Measurements from ENCODE around the gene OLFML1.

Gene OLFML1

GRCh38 chr11:7555052-7555699, 69.9 kb downstream of the OLFML1 start:
- no peaks in the 10 kb centered on the region for H3K4me1 ChIP-seq (ENCODE audit: control insufficient read depth, insufficient read depth, low read depth, low read length)
- H3K9me3 ChIP-seq (ENCODE audit: control insufficient read depth, low read length) = no peaks in the 10 kb centered on the region
- H3K23ac ChIP-seq (ENCODE audit: low read length in 2 of 2) = no peak overlapping the region
- H2BK12ac ChIP-seq (ENCODE audit: low read length in 2 of 2) = no peak overlapping the region
- H3K4me3 ChIP-seq (ENCODE audit: insufficient read depth in 1 of 2, low read depth in 1 of 2, low read length in 2 of 2) = no peak overlapping the region
- no peak overlapping the region for H4K8ac ChIP-seq (ENCODE audit: low read length)
- peak; percentile 40 for DNase-seq
- H3K9ac ChIP-seq (ENCODE audit: low read length) = no peak overlapping the region
- no peak overlapping the region for H3K27ac ChIP-seq (ENCODE audit: low read length, poor library complexity, severe bottlenecking)
- no peak overlapping the region for H3K14ac ChIP-seq (ENCODE audit: low read length in 2 of 2)
- H4K91ac ChIP-seq (ENCODE audit: low read length) = no peak overlapping the region
- peaks cover 0 to 3% of the 10 kb centered on the region in 2 experiments for H3K27me3 ChIP-seq (ENCODE audit: control insufficient read depth in 1 of 2, insufficient read depth in 1 of 2, low read length in 2 of 2)
- no peak overlapping the region for H3K18ac ChIP-seq (ENCODE audit: low read depth in 1 of 2, low read length in 2 of 2)
- no peak overlapping the region for H2BK5ac ChIP-seq (ENCODE audit: low read depth, low read length, poor library complexity, severe bottlenecking)
- H3K4ac ChIP-seq (ENCODE audit: low read depth in 1 of 2, low read length in 2 of 2) = no peak overlapping the region
- no peak overlapping the region for H2AK5ac ChIP-seq (ENCODE audit: low read length, severe bottlenecking)
- H3K36me3 ChIP-seq (ENCODE audit: control insufficient read depth in 1 of 2, insufficient read depth in 2 of 2, low read depth in 1 of 2, low read length in 2 of 2) = no peaks in the 10 kb centered on the region
- no peak overlapping the region for H3K4me2 ChIP-seq (ENCODE audit: low read length, poor library complexity, severe bottlenecking)
- H2BK15ac ChIP-seq (ENCODE audit: low read depth, poor library complexity, severe bottlenecking) = no peak overlapping the region
- H2BK120ac ChIP-seq (ENCODE audit: low read depth, low read length) = no peak overlapping the region
- peak overlapping the region; percentile 14 for H2AFZ ChIP-seq (ENCODE audit: low read depth, low read length)
- H3K79me1 ChIP-seq (replicated peaks; ENCODE audit: low read length, poor library complexity, severe bottlenecking) = no peaks in the 10 kb centered on the region
- 58% methylated on average over 7 of the region's 7 CpGs for whole genome bisulfite sequencing

- Histone ChIP-seq H2AFZ (ENCODE audit: low read depth, low read length) (no peak overlapping the region), H3K4ac (ENCODE audit: low read depth in 1 of 2, low read length in 2 of 2) (no peak overlapping the region), H4K91ac (ENCODE audit: low read length) (no peak overlapping the region), H2BK5ac (ENCODE audit: low read depth, low read length, poor library complexity, severe bottlenecking) (no peak overlapping the region), H3K27ac (ENCODE audit: low read length, poor library complexity, severe bottlenecking) (no peak overlapping the region), H3K14ac (ENCODE audit: low read length in 2 of 2) (no peak overlapping the region), H2BK12ac (ENCODE audit: low read length in 2 of 2) (no peak overlapping the region), H3K9ac (ENCODE audit: low read length) (no peak overlapping the region), H3K79me1 (replicated peaks; ENCODE audit: low read length, poor library complexity, severe bottlenecking) (no peaks in the 10 kb centered on the region), H4K8ac (ENCODE audit: low read length) (no peak overlapping the region), H3K23ac (ENCODE audit: low read length in 2 of 2) (no peak overlapping the region), H3K18ac (ENCODE audit: low read depth in 1 of 2, low read length in 2 of 2) (no peak overlapping the region), H3K4me2 (ENCODE audit: low read length, poor library complexity, severe bottlenecking) (no peak overlapping the region), H3K4me1 (ENCODE audit: control insufficient read depth, insufficient read depth, low read depth, low read length) (no peaks in the 10 kb centered on the region), H3K27me3 (ENCODE audit: control insufficient read depth in 1 of 2, insufficient read depth in 1 of 2, low read length in 2 of 2) (peaks cover 0 to 3% of the 10 kb centered on the region in 2 experiments), H2BK15ac (ENCODE audit: low read depth, poor library complexity, severe bottlenecking) (no peak overlapping the region), H3K36me3 (ENCODE audit: control insufficient read depth in 1 of 2, insufficient read depth in 2 of 2, low read depth in 1 of 2, low read length in 2 of 2) (no peaks in the 10 kb centered on the region), H2AK5ac (ENCODE audit: low read length, severe bottlenecking) (no peak overlapping the region), H3K4me3 (ENCODE audit: insufficient read depth in 1 of 2, low read depth in 1 of 2, low read length in 2 of 2) (no peak overlapping the region), H3K9me3 (ENCODE audit: control insufficient read depth, low read length) (no peaks in the 10 kb centered on the region), H2BK120ac (ENCODE audit: low read depth, low read length) (no peak overlapping the region)
- DNase-seq = no peak
Measured at GRCh38 chr11:7558046-7558445, 72.7 kb downstream of the OLFML1 start.

GRCh38 chr11:7559398-7560283, 74.3 kb downstream of the OLFML1 start:
- Histone ChIP-seq H3K4ac (ENCODE audit: low read depth in 1 of 2, low read length in 2 of 2) (no peak overlapping the region), H3K27me3 (ENCODE audit: control insufficient read depth in 1 of 2, insufficient read depth in 1 of 2, low read length in 2 of 2) (peaks cover 0 to 3% of the 10 kb centered on the region in 2 experiments), H4K91ac (ENCODE audit: low read length) (no peak overlapping the region), H4K8ac (ENCODE audit: low read length) (no peak overlapping the region), H3K14ac (ENCODE audit: low read length in 2 of 2) (no peak overlapping the region), H2BK12ac (ENCODE audit: low read length in 2 of 2) (no peak overlapping the region), H3K4me1 (ENCODE audit: control insufficient read depth, insufficient read depth, low read depth, low read length) (no peaks in the 10 kb centered on the region), H3K9ac (ENCODE audit: low read length) (no peak overlapping the region), H3K18ac (ENCODE audit: low read depth in 1 of 2, low read length in 2 of 2) (no peak overlapping the region), H2AK5ac (ENCODE audit: low read length, severe bottlenecking) (no peak overlapping the region), H2AFZ (ENCODE audit: low read depth, low read length) (no peak overlapping the region), H3K4me2 (ENCODE audit: low read length, poor library complexity, severe bottlenecking) (no peak overlapping the region), H3K23ac (ENCODE audit: low read length in 2 of 2) (no peak overlapping the region), H2BK120ac (ENCODE audit: low read depth, low read length) (no peak overlapping the region), H3K36me3 (ENCODE audit: control insufficient read depth in 1 of 2, insufficient read depth in 2 of 2, low read depth in 1 of 2, low read length in 2 of 2) (no peaks in the 10 kb centered on the region), H3K27ac (ENCODE audit: low read length, poor library complexity, severe bottlenecking) (no peak overlapping the region), H3K9me3 (ENCODE audit: control insufficient read depth, low read length) (no peaks in the 10 kb centered on the region), H3K4me3 (ENCODE audit: insufficient read depth in 1 of 2, low read depth in 1 of 2, low read length in 2 of 2) (no peak overlapping the region), H2BK5ac (ENCODE audit: low read depth, low read length, poor library complexity, severe bottlenecking) (no peak overlapping the region), H2BK15ac (ENCODE audit: low read depth, poor library complexity, severe bottlenecking) (no peak overlapping the region), H3K79me1 (replicated peaks; ENCODE audit: low read length, poor library complexity, severe bottlenecking) (no peaks in the 10 kb centered on the region)
- 89% methylated on average over 4 of the region's 4 CpGs for WGBS
- DNase-seq = no peak

Measured in mesenchymal stem cell (in vitro differentiated cells and primary cell).